GM13977 (cell line): Measurements from ENCODE around the gene APBA1.

Experiments used
- DNase-seq: peaks from one replicate; pipeline ENCODE4 v3.0.0; 2012; ENCODE audit warnings: low spot score
- in situ Hi-C: fragments of 300-500 bp; cut with MboI; formaldehyde crosslinking; loops from one replicate; pipeline ENCODE4 v1.12.0; 2022; ENCODE audit warnings: low sequenced_read_pairs, low pct_unique_long_range_greater_than_20kb, mixed read lengths, inconsistent platforms; ENCODE audit not compliant: unreplicated experiment
- TF ChIP-seq, protein P1 (sequence below): IDR thresholded peaks from 2 replicates; pipeline ENCODE4 v1.5.1; 2012; ENCODE audit warnings: mild to moderate bottlenecking, control low read depth; ENCODE audit not compliant: insufficient read depth; ENCODE audit errors: extremely low read depth, missing control alignments

APBA1 gene

DNA sequence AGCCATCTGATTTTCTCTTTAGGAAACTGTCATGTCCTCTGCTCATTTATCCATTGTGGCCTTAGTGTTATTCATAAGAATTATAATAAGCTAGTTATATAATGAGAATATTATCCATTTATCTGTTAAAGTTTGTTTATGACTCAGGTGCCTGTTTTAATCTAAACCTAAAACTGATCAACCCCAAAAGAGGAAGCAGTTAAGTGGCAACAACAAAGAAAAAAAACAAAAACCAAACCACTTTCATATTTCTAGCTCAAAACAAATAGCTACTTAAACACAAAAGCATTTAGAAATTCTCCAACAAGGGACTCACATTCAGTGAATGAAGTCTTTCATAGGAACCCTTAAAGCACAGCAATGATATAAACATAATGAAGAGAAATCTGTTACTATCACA, 116.4 kb downstream of the APBA1 start:
- TF ChIP-seq, protein P1, sequence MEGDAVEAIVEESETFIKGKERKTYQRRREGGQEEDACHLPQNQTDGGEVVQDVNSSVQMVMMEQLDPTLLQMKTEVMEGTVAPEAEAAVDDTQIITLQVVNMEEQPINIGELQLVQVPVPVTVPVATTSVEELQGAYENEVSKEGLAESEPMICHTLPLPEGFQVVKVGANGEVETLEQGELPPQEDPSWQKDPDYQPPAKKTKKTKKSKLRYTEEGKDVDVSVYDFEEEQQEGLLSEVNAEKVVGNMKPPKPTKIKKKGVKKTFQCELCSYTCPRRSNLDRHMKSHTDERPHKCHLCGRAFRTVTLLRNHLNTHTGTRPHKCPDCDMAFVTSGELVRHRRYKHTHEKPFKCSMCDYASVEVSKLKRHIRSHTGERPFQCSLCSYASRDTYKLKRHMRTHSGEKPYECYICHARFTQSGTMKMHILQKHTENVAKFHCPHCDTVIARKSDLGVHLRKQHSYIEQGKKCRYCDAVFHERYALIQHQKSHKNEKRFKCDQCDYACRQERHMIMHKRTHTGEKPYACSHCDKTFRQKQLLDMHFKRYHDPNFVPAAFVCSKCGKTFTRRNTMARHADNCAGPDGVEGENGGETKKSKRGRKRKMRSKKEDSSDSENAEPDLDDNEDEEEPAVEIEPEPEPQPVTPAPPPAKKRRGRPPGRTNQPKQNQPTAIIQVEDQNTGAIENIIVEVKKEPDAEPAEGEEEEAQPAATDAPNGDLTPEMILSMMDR = no peak
- in situ Hi-C loops = no loop called here
- DNase-seq = no peak

DNA sequence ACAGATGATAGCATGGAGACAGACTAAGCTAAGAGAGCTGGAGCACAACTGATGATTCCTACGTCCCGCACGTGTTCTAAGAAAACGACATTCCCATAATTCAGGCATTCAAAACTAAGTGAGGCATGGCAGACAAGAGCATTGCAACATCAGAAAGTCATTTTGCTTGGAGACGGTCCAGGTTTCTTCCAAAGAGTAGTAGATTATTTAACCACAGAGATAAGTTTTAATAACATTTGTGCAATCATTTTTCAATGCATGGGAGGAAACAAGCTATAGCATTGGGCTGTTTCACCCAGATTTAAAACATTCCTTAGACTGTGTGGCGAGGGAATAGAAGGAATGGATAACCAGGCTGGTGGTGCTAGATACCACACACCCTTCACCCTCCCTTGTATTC, 117.2 kb downstream of the APBA1 start:
- TF ChIP-seq, protein P1 = no peak
- in situ Hi-C loops = no loop called here
- no peak for DNase-seq

DNA sequence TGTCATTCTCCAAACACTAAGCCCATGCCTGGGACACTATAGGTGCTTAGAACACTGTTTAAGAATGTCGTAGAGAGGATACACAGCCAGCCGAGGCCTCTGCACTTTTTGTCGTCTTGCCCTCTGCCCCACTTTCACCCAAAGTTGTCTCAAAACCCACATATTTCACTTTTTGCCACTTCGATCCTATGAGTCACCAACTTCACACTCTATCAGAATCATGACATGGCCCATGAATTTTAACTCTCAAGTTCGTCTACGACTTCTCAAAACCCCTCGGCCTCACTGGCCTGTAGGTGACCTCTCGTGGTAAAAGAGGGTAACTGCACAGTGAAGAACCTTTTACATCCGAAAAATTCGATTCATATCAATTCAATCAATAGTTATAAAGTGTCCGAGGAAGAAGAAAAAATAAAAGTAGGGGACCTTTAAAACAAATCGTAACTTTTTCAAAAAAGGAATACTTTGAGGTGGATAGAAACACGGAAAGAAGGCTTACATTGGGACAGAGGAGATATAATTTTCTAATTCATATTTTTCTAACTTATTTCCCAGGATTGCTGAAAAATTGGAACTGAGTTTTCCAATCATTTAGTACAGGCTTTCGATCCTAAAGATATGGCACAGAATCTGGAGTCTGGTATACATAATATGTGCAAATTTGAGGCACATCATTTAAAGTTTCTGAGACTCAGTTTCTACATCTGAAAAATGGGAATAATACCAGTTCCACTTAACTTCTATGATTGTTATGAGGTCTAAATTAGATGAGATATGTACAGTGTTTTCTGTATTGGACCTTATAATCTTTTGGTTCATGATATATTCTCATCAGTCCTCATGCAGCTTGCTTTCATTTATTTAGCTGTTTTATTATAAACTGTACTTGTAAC, 122.6 kb downstream of the APBA1 start:
- TF ChIP-seq, protein P1 = peak; percentile 72
- DNase-seq = peak; percentile 40
- in situ Hi-C loops = no loop called here

DNA sequence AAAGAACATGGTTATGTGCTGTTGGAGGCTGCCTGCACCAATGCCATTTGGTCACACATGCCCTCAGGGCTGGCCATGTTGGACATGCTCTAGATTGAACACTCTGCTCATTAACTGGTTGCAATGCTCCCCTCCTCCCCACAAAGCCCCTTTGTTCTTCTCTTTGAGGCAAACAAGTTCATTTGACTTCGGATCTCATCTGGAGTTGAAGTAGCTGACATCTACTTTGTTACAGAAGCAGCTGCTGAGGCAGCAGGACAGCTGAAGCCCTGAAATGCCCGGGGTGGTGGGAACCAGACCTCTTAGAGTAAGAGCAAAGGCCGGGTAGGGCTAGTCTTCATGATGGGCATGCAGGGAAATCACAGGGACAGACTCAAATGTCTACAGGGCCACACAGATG, 123.5 kb downstream of the APBA1 start:
- in situ Hi-C loops = no loop called here

DNA sequence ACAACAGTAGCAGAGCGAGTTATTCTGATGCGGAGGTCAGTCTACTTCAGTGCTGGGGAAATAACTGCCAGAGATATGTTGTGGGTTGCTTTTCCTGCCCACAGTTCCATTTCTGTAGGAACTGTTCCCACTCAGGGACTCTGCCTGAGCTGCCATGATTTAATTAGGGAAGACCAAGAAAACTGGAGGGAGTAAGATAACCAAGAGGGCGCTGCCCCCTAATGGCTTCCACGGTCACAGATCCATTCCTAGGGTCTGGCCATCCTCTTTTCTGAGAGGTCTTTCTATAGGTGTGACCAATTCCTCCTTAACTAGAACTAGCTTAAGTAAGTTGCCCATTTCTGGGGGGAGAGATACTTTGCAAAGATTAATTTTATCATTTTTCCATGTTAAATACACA, 125.9 kb downstream of the APBA1 start:
- DNase-seq = no peak
- in situ Hi-C loops = no loop called here
- TF ChIP-seq, protein P1 = peak; percentile 22

More for the DNA sequence above, 123.5 kb downstream of the APBA1 start:
- TF ChIP-seq, protein P1 = no peak
- no peak for DNase-seq

DNA sequence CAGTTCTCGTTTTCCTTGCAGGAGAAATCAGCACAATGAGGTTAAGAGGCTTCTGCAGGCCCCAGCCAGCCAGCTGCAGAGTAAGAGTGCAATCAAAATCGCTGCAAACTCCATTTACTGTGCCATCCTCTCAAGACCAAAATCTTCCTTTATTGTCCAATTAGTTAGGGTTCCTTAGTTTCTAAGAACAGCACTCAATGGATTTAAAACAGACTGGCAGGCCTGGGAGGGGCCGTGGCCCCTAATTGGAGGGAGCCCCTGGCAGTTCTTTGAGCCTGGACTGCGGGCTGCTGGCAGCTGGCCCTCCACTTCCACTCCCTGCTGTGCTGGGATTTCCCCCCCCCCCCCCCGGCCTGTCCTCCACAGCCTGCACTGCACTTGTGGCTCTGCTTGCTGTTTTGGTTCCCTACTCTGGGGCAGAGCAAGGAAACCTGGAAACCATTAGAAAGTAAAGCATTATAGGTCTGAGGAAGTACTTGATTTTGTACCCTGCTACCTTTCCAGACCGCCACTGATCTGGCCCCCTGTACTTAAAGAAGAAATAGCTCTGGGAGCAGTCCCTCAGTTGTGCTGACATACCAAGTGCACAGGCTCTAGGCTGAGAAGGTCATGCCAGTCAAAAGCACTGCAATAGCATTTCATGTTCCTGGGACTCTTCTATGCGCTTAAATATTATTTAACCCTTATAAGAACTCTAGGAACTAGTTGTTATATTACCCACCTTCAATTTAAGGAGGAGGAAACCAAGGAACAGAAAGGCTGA, 129.0 kb downstream of the APBA1 start:
- in situ Hi-C loops = no loop called here
- DNase-seq = no peak
- TF ChIP-seq, protein P1 = no peak
